Right ventricle myocardium superior (tissue), 1 donor: Measurements from ENCODE around the gene MAG. TPM values are rescaled to one million over a fixed set of nuclear protein-coding genes. Genes with fewer than 3 reads are reported as not detected.

Experiments
- ATAC-seq: fragments of 200-7000 bp; cut with Tn5 transposase; one replicate; pipeline ENCODE4 v1.9.1; 2020; ENCODE audit warnings: mild to moderate bottlenecking; ENCODE audit not compliant: poor library complexity
- DNase-seq: peaks from one replicate; pipeline ENCODE4 v3.0.0-alpha.2; 2020
- intact Hi-C: fragments of 100-400 bp; cut with DNase I; formaldehyde crosslinking; loops from one replicate; pipeline ENCODE4 v1.11.2; 2022
- long read RNA-seq: library from polyadenylated mRNA; unstranded; transcript quantifications from one replicate; pipeline ENCODE4 v2.0.0, GENCODE V29; 2021
- total RNA-seq: library from RNA; stranded (reverse); fragmentation: NEBNext Ultra II Directional; extraction: Animal tissue kit (Norgen Biotek cat#: 25700); gene quantifications from one replicate; pipeline ENCODE4 v1.2.1, GENCODE V29; 2021
- donor health status: DM: no; HTN: yes; CAD: no; lungs with severe emphysema.

MAG gene
- total RNA-seq: not detected
- long read RNA-seq: 0 reads

DNA sequence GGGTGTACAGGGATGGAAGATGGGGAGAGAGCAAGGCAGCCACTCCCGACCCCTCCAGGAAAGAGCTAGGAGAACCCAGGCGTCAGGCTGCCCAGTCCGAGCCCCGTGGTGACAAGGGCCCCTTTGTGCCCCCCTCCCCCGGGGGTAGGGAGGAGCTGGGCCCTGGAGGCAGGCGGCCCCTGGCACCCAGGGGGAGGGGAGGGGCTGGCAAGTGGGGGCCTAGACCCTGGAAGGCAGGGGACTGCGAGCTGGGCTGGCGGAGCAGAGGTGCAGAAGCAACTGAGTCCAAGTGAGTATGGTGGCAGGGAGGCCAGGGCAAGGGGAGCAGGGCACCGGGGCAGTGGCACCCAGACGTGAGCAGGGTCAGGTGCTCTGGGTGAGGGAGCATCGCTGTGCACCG is at the start of gene MAG:
TSS of gene MAG (plus strand) at position 246 of the 400 bp plus-strand sequence. CDS start 3,248 bp downstream, outside the sequence.
- intact Hi-C loops: no loop called here
- ATAC-seq: no peak
- no peak for DNase-seq

DNA sequence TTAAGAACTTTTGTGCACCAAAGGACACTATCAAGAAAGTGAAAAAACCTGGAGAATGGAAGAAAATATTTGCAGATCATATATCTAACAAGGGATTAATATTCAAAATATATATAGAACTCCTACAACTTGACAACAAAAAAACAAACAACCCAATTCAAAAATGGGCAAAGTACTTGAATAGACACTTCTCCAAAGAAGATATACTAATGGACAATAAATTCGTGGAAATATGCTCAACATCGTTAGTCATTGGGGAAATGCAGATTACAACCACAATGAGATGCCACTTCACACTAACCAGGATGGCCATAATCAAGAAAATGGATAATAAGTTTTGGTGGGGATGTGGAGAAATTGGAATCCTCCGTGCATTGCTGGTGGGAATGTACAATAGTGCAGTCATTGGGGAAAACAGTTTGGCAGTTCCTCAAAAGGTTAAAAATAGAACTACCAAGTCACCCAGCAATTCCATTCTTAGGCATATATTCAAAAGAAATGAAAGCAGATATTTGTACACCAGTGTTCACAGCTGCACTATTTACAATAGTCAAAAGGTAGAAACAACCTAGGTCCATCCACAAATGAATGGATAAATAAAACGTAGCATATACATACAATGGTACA is 45.4 kb upstream of the MAG start:
- DNase-seq (no peak), ATAC-seq (no peak)
- intact Hi-C loops: no loop called here

DNA sequence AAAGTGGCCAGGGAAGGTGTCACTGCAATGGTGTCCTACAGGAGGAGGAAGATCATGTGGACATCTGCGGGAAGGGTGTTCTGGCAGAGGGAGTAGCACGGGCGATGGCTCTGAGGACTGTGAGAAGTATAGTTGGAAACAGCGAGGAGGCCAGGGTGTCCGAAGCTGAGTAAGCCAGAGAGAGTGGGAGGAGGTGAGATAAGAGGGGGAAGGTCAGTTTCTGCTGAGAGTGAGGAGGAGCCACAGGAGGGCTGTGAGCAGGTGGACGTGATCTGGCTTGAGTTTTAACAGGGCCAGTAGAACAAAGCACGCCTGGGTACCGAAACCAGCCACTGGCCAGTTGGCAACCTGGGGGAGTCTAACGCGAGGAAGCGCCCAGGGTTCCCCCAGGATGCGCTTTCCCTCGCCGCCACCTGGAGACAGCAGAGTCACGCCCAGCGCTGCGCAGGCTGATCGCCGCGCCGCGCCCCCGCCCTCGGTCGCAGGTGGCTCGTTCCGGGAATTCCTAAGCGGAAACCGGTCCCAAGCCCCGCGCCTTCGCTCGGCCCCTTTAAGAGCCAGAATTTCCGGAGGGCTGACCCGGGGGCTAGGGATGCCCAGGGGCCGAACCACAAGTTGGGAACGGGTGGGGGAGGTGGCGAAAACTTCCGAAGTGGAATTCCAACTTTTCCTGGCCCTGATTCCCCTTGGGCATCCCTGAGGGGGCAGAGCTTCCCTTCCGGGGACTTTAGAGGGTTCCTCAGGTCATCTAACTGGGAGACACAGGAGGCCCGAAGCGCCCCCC is 44.2 kb upstream of the MAG start:
- intact Hi-C loops: no loop called here
- DNase-seq: no peak
- ATAC-seq: peak; percentile 69

GRCh38 chr19:35248310-35249145 is 43.4 kb upstream of the MAG start, which contains the start of gene LSR:
TSS of gene LSR (plus strand) at chr19:35249002. CDS start at chr19:35249023, 21 bp downstream.
- intact Hi-C loops: no loop called here
- ATAC-seq: peak; percentile 81
- DNase-seq: no peak

DNA sequence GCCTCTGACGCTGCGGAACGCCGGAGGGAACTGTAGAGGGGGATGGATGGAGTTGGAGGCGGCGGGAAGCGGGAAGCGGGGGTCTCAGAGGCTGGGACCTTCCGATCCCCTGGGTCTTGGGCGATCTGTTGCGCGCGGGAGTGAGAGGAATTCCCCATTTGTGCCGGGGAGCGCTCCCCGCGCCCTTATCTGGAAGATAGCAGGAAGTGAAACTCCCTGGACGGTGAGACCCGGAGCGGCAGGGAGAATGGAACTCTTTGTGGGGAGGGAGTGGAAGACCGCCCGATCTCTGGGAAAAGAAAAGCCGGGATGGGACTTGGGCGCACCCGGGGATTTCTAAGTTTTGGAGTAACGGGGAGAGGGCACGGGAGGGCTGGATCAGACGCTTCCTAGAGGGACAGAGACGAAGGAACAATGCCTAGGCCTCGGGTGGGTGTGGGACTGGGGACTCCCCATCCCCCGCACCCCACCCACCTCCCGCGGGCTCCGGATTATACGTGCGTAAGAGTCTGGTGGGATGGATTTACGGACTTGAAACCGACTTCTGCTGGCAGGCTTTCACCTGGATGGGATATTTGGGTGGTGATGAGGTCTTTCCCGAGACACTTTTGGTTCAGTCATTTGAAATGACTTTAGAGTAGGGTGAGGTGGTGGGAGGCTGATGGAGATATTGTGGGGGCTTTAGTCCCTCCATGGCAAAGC is 42.7 kb upstream of the MAG start:
- DNase-seq (no peak), ATAC-seq (no peak)
- intact Hi-C loops: no loop called here

GRCh38 chr19:35249848-35250711 is 41.9 kb upstream of the MAG start:
- intact Hi-C loops: no loop called here
- DNase-seq (no peak), ATAC-seq (no peak)

GRCh38 chr19:35251456-35251855 is 40.5 kb upstream of the MAG start:
- ATAC-seq (no peak), DNase-seq (no peak)
- intact Hi-C loops: no loop called here

- ATAC-seq (no peak), DNase-seq (no peak)
- intact Hi-C loops: no loop called here
Measured at GRCh38 chr19:35253316-35254286, 38.4 kb upstream of the MAG start.

DNA sequence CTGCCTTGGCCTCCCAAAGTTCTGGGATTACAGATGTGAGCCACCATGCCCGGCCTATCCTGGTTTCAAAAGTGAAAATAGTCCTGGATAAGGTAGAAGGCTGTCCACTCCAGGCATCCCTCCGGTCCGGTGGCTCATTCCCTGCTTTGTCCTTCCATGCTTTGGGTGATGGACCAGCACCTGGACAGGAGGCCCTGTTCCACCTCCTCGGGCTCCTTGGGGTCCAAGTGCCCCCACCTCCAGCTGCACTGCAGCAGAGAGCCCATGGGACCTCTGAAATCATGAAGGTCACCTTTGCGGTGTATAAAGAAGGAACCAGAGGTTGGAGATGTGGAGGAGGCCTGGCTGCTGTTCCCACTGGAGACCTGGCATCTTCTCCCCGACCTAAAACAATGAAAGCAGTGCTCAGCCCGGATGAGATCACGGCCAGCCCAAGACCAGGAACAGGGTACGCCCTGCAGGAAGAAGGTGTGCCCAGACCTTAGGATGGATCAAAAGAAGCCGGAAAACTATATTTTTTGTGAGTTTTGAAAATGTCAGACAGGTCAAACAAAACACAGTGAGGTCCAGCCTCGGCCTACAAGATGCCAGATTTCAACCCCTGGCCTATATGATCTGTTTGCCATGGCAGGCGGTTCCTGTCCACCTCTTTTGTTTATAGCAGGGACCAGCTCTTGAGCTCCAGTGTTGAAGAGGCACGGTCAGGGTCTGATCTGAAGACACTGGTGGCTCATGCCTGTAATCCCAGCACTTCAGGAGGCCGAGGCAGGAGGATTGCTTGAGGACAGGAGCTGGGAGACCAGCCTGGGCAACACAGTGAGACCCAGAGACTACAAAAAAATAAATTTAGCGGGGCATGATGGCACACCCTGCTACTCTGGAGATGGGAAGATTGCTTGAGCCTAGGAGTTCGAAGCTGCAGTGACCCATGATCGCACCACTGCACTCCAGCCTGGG is 37.3 kb upstream of the MAG start:
- ATAC-seq (no peak), DNase-seq (no peak)
- intact Hi-C loops: no loop called here

DNA sequence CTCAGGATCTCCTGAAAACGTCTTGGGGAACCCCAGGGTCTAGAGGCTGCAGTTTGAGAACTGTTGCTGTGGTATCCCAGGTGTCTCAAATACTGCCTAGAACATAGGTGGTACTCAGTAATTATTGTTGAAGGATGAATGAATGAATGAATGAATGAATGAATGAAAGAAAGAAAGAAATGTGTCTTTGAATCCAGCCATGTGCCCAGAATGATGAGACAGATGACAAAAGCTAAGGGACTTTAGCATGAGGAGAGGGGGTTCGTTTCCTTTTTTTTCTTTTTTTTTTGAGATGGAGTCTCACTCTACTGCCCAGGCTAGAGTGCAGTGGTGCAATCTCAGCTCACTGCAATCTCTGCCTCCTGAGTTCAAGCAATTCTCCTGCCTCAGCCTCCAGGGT is 35.4 kb upstream of the MAG start:
- ATAC-seq: no peak
- intact Hi-C loops: no loop called here
- no peak for DNase-seq

GRCh38 chr19:35257113-35257461 is 34.9 kb upstream of the MAG start:
- ATAC-seq (no peak), DNase-seq (no peak)
- intact Hi-C loops: no loop called here

DNA sequence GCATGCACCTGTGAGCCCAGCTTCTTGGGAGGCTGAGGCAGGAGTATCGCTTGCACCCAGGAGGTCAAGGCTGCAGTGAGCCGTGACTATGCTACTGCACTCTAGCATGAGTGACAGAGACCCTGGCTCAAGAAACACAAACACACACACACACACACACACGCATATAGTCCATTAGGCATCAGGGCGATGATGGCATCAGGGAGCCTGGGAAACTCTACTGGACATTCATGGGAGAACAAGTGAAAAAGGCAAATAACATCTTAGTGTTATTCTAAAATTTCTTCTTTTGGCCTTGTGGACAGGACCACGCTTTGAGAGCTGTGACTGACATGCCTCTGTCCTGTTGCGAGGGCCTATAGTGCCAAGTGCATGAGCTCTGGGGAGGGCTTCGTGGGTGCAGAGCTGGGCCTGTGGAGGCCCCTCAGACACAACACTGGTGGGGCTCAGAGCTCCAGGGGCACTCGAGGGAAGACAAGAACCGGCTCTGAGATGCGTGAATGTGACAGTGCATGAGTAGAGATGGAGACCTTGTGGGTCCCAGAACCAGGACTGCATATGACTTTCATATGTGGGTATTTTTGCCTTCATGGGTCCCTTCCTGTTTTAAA is 31.2 kb upstream of the MAG start:
- intact Hi-C loops: loop anchor here (5.0 kb wide), 1 partner anchor 118 kb away; the partner anchor contains the start of gene FXYD7
- no peak for ATAC-seq
- no peak for DNase-seq

- DNase-seq (no peak), ATAC-seq (no peak)
- intact Hi-C loops: loop anchor here (5.0 kb wide), 1 partner anchor 119 kb away; the partner anchor contains the start of gene FXYD7
Measured at GRCh38 chr19:35261356-35262100, 30.4 kb upstream of the MAG start.

DNA sequence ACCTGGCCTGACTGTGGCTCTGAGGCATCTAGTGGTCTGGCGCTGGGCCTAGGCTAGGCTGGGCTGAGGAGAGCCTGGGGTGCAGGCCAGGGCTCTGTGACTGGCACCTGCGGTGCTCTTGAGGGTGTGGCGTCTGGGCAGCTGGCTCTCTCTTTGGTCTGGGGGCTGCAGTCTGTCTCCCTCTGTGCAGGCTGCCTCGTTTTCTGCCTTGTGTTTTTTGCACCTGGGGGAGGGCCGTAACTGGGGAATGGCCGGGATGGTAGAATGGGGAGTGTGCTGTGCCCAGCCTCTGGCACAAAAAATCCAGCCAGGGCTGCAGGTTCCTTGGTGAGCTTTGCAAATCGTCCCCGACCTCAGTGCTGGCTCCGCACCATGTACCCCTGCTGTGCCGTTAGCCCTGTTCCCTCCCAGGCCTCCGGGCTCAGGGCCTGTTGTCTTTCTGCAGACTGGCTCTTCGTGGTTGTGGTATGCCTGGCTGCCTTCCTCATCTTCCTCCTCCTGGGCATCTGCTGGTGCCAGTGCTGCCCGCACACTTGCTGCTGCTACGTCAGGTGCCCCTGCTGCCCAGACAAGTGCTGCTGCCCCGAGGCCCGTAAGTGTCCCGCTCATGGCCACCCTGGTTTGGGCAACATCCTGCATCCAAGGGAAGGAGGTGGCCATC is 29.7 kb upstream of the MAG start:
- no peak for DNase-seq
- peak; percentile 10 for ATAC-seq
- intact Hi-C loops: loop anchor here (5.0 kb wide), 1 partner anchor 120 kb away; the partner anchor contains the start of gene FXYD7
